ENCODE results near the gene SOX13. TPM values are rescaled to one million over a fixed set of nuclear protein-coding genes. Genes with fewer than 3 reads are reported as not detected.
A peak's percentile ranks its signal among the peaks of the same experiment; 100 is the strongest.

The SOX13 gene
- total and polyA plus RNA-seq, 8 donors: 4.1 to 42.6 (median 11.1) TPM

- H3K4me1 ChIP-seq: peaks cover 0 to 11% (median 4%) of the 10 kb centered on the region in 4 donors
- no peaks in the 10 kb centered on the region for H3K9me3 ChIP-seq
- H3K27me3 ChIP-seq: peaks cover 0 to 3% (median 0%) of the 10 kb centered on the region in 3 donors
- no peak overlapping the region for H3K27ac ChIP-seq
- TF ChIP-seq POLR2A (IDR thresholded peaks at IDR 0.05) (no peak), CTCF (IDR thresholded peaks at IDR 0.05) (no peak), EP300 (IDR thresholded peaks at IDR 0.05) (no peak), POLR2AphosphoS5 (IDR thresholded peaks at IDR 0.05) (no peak)
- 84 to 93% (median 91%) methylated on average over 7 of the region's 7 CpGs for WGBS, 5 donors
- intact Hi-C loops (cut with DNase I; ENCODE audit: low total_unique reads): no loop called here
- no peak overlapping the region for H3K4me3 ChIP-seq
- DNase-seq: no peak
- H3K36me3 ChIP-seq: no peaks in the 10 kb centered on the region
Measured at GRCh38 chr1:204065986-204066300, 7.0 kb upstream of the SOX13 start.

- no peak overlapping the region for H3K27ac ChIP-seq
- no peaks in the 10 kb centered on the region for H3K9me3 ChIP-seq
- H3K4me1 ChIP-seq: peaks cover 6 to 19% (median 12%) of the 10 kb centered on the region in 4 donors
- intact Hi-C loops (cut with DNase I; ENCODE audit: low total_unique reads): no loop called here
- H3K36me3 ChIP-seq: no peaks in the 10 kb centered on the region
- no peak overlapping the region for H3K4me3 ChIP-seq
- 93 to 97% (median 96%) methylated on average over 5 of the region's 5 CpGs for WGBS, 5 donors
- peaks cover 0 to 16% (median 0%) of the 10 kb centered on the region in 3 donors for H3K27me3 ChIP-seq
- DNase-seq: no peak
- TF ChIP-seq POLR2A (IDR thresholded peaks at IDR 0.05) (no peak), POLR2AphosphoS5 (IDR thresholded peaks at IDR 0.05) (no peak)
Measured at GRCh38 chr1:204067935-204068334, 5.0 kb upstream of the SOX13 start.

- WGBS, 5 donors: 88 to 100% (median 98%) methylated on average over 1 of the region's 1 CpG
- intact Hi-C loops (cut with DNase I; ENCODE audit: low total_unique reads): no loop called here
- TF ChIP-seq CTCF (IDR thresholded peaks at IDR 0.05) (no peak), POLR2AphosphoS5 (IDR thresholded peaks at IDR 0.05) (no peak), EP300 (IDR thresholded peaks at IDR 0.05) (no peak), POLR2A (IDR thresholded peaks at IDR 0.05) (no peak)
Measured at GRCh38 chr1:204069887-204070286, 3.0 kb upstream of the SOX13 start.

GRCh38 chr1:204070895-204071294 lies 2.0 kb upstream of the SOX13 start:
- Histone ChIP-seq H3K27ac (no peak overlapping the region), H3K36me3 (no peaks in the 10 kb centered on the region), H3K4me1 (peaks cover 6 to 36% (median 34%) of the 10 kb centered on the region in 4 donors), H3K4me3 (no peak overlapping the region), H3K27me3 (peaks cover 0 to 45% (median 11%) of the 10 kb centered on the region in 3 donors), H3K9me3 (no peaks in the 10 kb centered on the region)
- TF ChIP-seq POLR2AphosphoS5 (IDR thresholded peaks at IDR 0.05): no peak
- no peak for TF ChIP-seq EP300 (IDR thresholded peaks at IDR 0.05)
- DNase-seq: no peak
- 83 to 98% (median 96%) methylated on average over 6 of the region's 6 CpGs for WGBS, 5 donors
- intact Hi-C loops (cut with DNase I; ENCODE audit: low total_unique reads): no loop called here

More at GRCh38 chr1:204069887-204070286, 3.0 kb upstream of the SOX13 start:
- H3K4me1 ChIP-seq: peaks cover 6 to 36% (median 29%) of the 10 kb centered on the region in 4 donors
- DNase-seq: no peak
- no peaks in the 10 kb centered on the region for H3K9me3 ChIP-seq
- no peak overlapping the region for H3K4me3 ChIP-seq
- no peak overlapping the region for H3K27ac ChIP-seq
- peaks cover 0 to 35% (median 10%) of the 10 kb centered on the region in 3 donors for H3K27me3 ChIP-seq
- no peaks in the 10 kb centered on the region for H3K36me3 ChIP-seq

- TF ChIP-seq EP300 (IDR thresholded peaks at IDR 0.05): no peak
- TF ChIP-seq CTCF (IDR thresholded peaks at IDR 0.05): no peak
- no peak for TF ChIP-seq POLR2A (IDR thresholded peaks at IDR 0.05)
- no peak for TF ChIP-seq POLR2AphosphoS5 (IDR thresholded peaks at IDR 0.05)
- H3K27me3 ChIP-seq: peaks cover 0 to 64% (median 11%) of the 10 kb centered on the region in 3 donors
- peak in 1 of 2 donors; percentile 74 for DNase-seq
- WGBS, 5 donors: 0 to 2% (median 1%) methylated on average over 21 to 39 of the region's 39 CpGs
- peak overlapping the region; percentile 80 to 95 (median 89) for H3K27ac ChIP-seq
- H3K4me3 ChIP-seq: peak overlapping the region; percentile 69 to 77 (median 74)
- intact Hi-C loops (cut with DNase I; ENCODE audit: low total_unique reads): no loop called here
- no peaks in the 10 kb centered on the region for H3K9me3 ChIP-seq
- no peaks in the 10 kb centered on the region for H3K36me3 ChIP-seq
- H3K4me1 ChIP-seq: peaks cover 25 to 65% (median 62%) of the 10 kb centered on the region in 4 donors
Measured at GRCh38 chr1:204073837-204074273, 940 bp downstream of the SOX13 start.
